OCI-LY1 (cell line): Measurements from ENCODE around the gene LRP1-AS.

Experiments
- CTCF ChIP-seq: fragments of 200-600 bp; sonication (generic), shearing (Covaris generic); IDR thresholded peaks from 2 replicates; pipeline ENCODE4 v1.5.1; 2017; ENCODE audit warnings: mild to moderate bottlenecking, antibody characterized with exemption, low read length, moderate library complexity, mixed read lengths
- EZH2 ChIP-seq: fragments of 200-600 bp; sonication (generic), shearing (Covaris generic); IDR thresholded peaks from 2 replicates; pipeline ENCODE4 v1.8.0; 2017; ENCODE audit warnings: borderline replicate concordance, mixed run types, mild to moderate bottlenecking, antibody characterized with exemption, low read length, moderate library complexity, mixed read lengths

DNA sequence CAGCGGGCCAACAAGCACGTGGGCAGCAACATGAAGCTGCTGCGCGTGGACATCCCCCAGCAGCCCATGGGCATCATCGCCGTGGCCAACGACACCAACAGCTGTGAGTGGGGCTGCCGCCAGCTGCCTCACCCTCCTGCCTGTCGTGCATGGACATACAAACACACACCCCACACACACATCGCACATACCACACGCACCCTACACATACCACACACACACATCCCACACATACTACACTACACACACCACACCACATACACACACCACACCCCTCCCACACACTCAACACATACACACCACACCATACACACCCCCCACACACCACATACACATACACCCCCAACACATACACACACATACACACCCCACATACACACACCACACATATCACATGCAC is 44.0 kb upstream of the LRP1-AS start:
- TF ChIP-seq CTCF (no peak), EZH2 (no peak)
